IPS-20b (cell line): ENCODE measurements around the gene PINK1.
A peak's percentile ranks its signal among the peaks of the same experiment; 100 is the strongest.

Experiments used
- H3K27ac ChIP-seq: one replicate; pipeline ENCODE4 v1.5.1; 2013; ENCODE audit warnings: low read length
- H3K27me3 ChIP-seq: 2 replicates; pipeline ENCODE4 v1.6.1; 2013; ENCODE audit warnings: mild to moderate bottlenecking, low read length, inconsistent platforms; ENCODE audit not compliant: insufficient read depth
- H3K36me3 ChIP-seq: 2 replicates; pipeline ENCODE4 v1.6.1; 2013; ENCODE audit warnings: low read depth, mild to moderate bottlenecking, inconsistent platforms, low read length, moderate library complexity; ENCODE audit not compliant: insufficient read depth
- H3K4me1 ChIP-seq: 2 replicates; pipeline ENCODE4 v1.6.1; 2013; ENCODE audit warnings: mild to moderate bottlenecking, control low read depth, inconsistent platforms, low read length, moderate library complexity; ENCODE audit not compliant: insufficient read depth
- H3K4me3 ChIP-seq: 2 replicates; pipeline ENCODE4 v1.5.1; 2013; ENCODE audit warnings: mild to moderate bottlenecking, low read length, inconsistent platforms
- H3K9ac ChIP-seq: 2 replicates; pipeline ENCODE4 v1.6.1; 2013; ENCODE audit warnings: low read depth, mild to moderate bottlenecking, inconsistent platforms, low read length, moderate library complexity
- H3K9me3 ChIP-seq: 2 replicates; pipeline ENCODE4 v1.6.1; 2013; ENCODE audit warnings: mild to moderate bottlenecking, low read depth, low read length, inconsistent platforms; ENCODE audit not compliant: insufficient read depth

The PINK1 gene

GRCh38 chr1:20633190-20634064 is at the start of gene PINK1:
Gene PINK1, plus strand, starts transcription at chr1:20633458. Its CDS starts 91 bp downstream, at chr1:20633549.
- H3K27me3 ChIP-seq: 0 out of 2 replicates have a peak, but pooled peaks cover 4% of the 10 kb centered on the region
- H3K9me3 ChIP-seq: no peaks in the 10 kb centered on the region; the same call in 1 of the 2 replicates
- peaks cover 3% of the 10 kb centered on the region for H3K4me1 ChIP-seq
- H3K4me3 ChIP-seq: peak within 1 kb of the TSS; percentile 86
- peaks cover 7% of the 10 kb centered on the region; the same call in 1 of the 2 replicates for H3K36me3 ChIP-seq
- H3K27ac ChIP-seq: peak within 1 kb of the TSS; percentile 23
- peak within 1 kb of the TSS; percentile 81; the same call in 1 of the 2 replicates for H3K9ac ChIP-seq

- peaks cover 8% of the 10 kb centered on the region for H3K4me1 ChIP-seq
- no peak overlapping the region for H3K27ac ChIP-seq
- no peaks in the 10 kb centered on the region for H3K9me3 ChIP-seq
- H3K4me3 ChIP-seq: no peak overlapping the region
- no peaks in the 10 kb centered on the region for H3K36me3 ChIP-seq
- H3K27me3 ChIP-seq: 0 out of 2 replicates have a peak, but pooled peaks cover under 1% of the 10 kb centered on the region
- H3K9ac ChIP-seq: no peak overlapping the region
Measured at GRCh38 chr1:20584890-20585289, 48.4 kb upstream of the PINK1 start.

DNA sequence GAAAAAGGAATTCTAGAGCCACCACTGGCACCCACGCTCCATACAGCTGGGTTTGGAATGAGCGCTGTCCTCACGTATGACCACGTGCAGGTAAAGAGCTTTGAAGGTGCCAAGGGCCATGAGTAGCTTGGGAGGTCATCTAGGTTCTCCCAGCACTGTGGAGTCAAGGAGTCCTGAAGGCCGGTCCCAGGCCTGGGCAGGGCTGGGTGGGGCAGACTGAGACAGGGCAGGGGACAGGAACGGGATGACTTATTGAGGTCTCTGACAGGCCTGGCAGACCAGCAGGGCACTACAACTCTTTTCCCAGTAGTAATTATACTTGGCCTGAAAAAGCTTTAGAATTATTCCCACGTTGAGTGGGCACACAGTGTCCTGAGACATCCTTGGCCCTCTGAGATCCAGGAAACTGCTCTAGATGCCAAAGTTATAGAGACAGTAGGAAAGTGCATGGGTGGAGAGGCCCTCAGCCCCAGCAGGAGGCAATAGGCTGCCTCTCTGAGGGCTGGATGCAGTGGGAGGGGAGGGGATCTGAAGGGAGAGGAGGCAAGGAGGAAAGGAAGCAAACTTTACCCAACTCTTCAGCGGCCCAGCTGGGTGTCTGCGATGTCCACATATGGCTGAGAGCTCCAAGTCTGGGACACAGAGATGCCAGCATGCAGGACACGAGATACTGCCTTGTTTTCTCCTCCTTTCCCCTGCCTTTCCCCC is 46.2 kb upstream of the PINK1 start:
- 0 out of 2 replicates have a peak, but pooled peaks cover 9% of the 10 kb centered on the region for H3K27me3 ChIP-seq
- no peaks in the 10 kb centered on the region for H3K36me3 ChIP-seq
- no peak overlapping the region for H3K9ac ChIP-seq
- H3K27ac ChIP-seq: no peak overlapping the region
- H3K4me3 ChIP-seq: no peak overlapping the region
- no peaks in the 10 kb centered on the region for H3K9me3 ChIP-seq
- H3K4me1 ChIP-seq: peaks cover 14% of the 10 kb centered on the region

- Histone ChIP-seq H3K36me3 (no peaks in the 10 kb centered on the region), H3K9ac (no peak overlapping the region), H3K27ac (no peak overlapping the region)
Measured at GRCh38 chr1:20587661-20588053, 45.6 kb upstream of the PINK1 start.

DNA sequence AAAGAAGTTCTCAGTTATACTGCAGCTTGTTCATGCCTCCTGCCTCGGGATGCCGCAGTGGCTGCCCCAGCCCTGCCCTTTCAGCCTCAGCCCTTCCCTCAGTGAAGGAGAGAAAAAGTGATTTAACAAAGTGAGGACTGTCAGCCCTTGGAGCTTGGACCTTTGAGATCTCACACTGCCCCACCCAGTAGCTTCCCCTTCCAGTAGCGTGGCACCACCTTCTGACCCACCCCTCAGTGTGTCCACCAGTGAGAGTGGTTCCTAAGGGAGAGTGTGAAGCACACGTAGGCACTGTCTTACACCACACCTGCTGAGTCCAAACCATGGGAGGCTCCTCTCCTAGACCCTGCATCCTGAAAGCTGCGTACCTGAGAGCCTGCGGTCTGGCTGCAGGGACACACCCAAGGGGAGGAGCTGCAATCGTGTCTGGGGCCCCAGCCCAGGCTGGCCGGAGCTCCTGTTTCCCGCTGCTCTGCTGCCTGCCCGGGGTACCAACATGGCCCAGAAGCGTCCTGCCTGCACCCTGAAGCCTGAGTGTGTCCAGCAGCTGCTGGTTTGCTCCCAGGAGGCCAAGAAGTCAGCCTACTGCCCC is 44.5 kb upstream of the PINK1 start, which contains the start of gene CDA:
Gene CDA, plus strand, starts transcription at position 464 of the 592 bp plus-strand sequence. Its CDS starts 33 bp downstream, at position 497.
- H3K4me3 ChIP-seq: peak within 1 kb of the TSS; percentile 32

More at GRCh38 chr1:20587661-20588053, 45.6 kb upstream of the PINK1 start:
- Histone ChIP-seq H3K9me3 (no peaks in the 10 kb centered on the region), H3K4me3 (no peak overlapping the region), H3K4me1 (peaks cover 14% of the 10 kb centered on the region), H3K27me3 (0 out of 2 replicates have a peak, but pooled peaks cover 9% of the 10 kb centered on the region)

DNA sequence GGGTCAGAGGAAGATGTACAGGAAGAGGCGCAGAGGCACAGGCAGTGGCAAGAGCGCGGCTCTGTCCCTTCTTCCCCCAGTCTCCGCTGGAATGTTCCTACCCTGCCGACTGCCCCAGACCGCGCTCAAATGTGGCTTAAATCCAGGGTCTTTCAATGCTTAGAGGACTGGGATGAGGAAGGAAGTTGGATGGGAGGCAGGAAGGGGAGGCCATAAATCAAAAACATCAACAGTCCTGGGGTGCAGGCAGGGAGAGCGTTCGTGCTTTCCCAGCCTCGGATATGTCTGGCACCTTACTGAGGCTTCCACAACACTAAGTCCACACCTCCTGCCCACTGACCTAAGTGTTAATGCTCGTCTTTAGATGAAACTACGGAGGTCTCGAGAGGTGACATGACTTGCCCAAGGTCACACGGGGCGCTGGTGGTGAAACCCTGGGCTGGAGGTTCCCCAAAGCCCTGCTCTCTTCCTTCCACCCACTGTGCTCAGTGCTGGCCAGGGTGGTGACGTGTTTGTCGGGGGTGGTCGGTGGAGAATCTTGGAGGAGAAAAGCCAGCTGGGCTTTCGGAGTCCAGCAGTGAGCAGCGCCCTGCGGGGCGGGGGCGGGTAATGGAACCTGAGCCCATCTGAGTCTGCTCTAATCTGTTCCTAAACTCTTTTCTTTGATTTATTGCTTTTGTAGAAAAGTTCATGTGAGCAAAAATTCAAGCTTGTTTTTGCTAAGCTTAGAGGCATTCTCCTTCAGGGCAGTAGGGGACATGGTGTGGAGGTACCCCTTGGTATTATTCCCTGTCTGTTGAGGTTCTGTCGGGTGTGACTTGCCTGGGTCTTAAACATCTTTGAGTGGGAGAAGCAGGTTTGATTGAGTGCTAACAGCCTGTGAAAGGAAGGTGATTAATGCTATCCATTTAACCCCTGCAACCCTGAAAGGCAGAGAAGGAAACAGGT is 43.7 kb upstream of the PINK1 start:
- Histone ChIP-seq H3K36me3 (no peaks in the 10 kb centered on the region), H3K27me3 (0 out of 2 replicates have a peak, but pooled peaks cover 9% of the 10 kb centered on the region), H3K4me1 (peaks cover 14% of the 10 kb centered on the region), H3K4me3 (peak overlapping the region; percentile 32), H3K27ac (no peak overlapping the region), H3K9me3 (no peaks in the 10 kb centered on the region), H3K9ac (no peak overlapping the region; the same call in 1 of the 2 replicates)

More for the DNA sequence above, 44.5 kb upstream of the PINK1 start, which contains the start of gene CDA:
- Histone ChIP-seq H3K27me3 (0 out of 2 replicates have a peak, but pooled peaks cover 9% of the 10 kb centered on the region), H3K4me1 (peaks cover 14% of the 10 kb centered on the region), H3K9me3 (no peaks in the 10 kb centered on the region), H3K27ac (no peak within 1 kb of the TSS), H3K36me3 (no peaks in the 10 kb centered on the region), H3K9ac (no peak within 1 kb of the TSS)

- Histone ChIP-seq H3K4me1 (peaks cover 14% of the 10 kb centered on the region), H3K9me3 (no peaks in the 10 kb centered on the region), H3K9ac (no peak overlapping the region; the same call in 1 of the 2 replicates), H3K4me3 (peak overlapping the region; percentile 32; the same call in 1 of the 2 replicates), H3K27ac (no peak overlapping the region), H3K27me3 (0 out of 2 replicates have a peak, but pooled peaks cover 9% of the 10 kb centered on the region), H3K36me3 (no peaks in the 10 kb centered on the region)
Measured at GRCh38 chr1:20590306-20590777, 42.9 kb upstream of the PINK1 start.

- no peak overlapping the region for H3K4me3 ChIP-seq
- 0 out of 2 replicates have a peak, but pooled peaks cover 9% of the 10 kb centered on the region for H3K27me3 ChIP-seq
- no peaks in the 10 kb centered on the region for H3K36me3 ChIP-seq
- no peak overlapping the region for H3K9ac ChIP-seq
- H3K9me3 ChIP-seq: no peaks in the 10 kb centered on the region
- H3K27ac ChIP-seq: no peak overlapping the region
- H3K4me1 ChIP-seq: peaks cover 14% of the 10 kb centered on the region
Measured at GRCh38 chr1:20593756-20594155, 39.5 kb upstream of the PINK1 start.

DNA sequence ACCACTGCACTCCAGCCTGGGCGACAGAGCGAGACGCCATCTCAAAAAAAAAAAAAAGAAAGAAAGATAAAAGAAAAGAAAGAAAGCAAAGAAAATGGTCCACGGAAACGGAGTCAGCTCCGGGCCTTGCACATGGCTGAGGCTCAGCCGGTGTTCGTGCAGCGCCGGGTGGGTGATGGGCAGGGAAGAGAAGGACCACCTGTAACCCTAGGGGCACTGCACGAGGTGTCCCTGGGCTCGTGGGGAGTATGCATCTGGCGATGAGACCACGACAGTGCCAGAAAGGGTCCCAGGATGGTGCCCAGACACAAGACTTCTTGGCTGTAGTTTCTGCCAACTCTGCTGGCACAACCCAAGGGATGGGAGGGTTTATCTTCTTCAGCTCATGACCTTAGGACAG is 38.5 kb upstream of the PINK1 start:
- H3K4me1 ChIP-seq: peaks cover 8% of the 10 kb centered on the region
- H3K27ac ChIP-seq: no peak overlapping the region
- no peaks in the 10 kb centered on the region for H3K9me3 ChIP-seq
- no peaks in the 10 kb centered on the region for H3K36me3 ChIP-seq
- no peak overlapping the region for H3K4me3 ChIP-seq
- H3K27me3 ChIP-seq: 0 out of 2 replicates have a peak, but pooled peaks cover 9% of the 10 kb centered on the region
- H3K9ac ChIP-seq: no peak overlapping the region

GRCh38 chr1:20596106-20596505 is 37.2 kb upstream of the PINK1 start:
- Histone ChIP-seq H3K27me3 (no peaks in the 10 kb centered on the region), H3K4me3 (no peak overlapping the region), H3K27ac (no peak overlapping the region), H3K36me3 (no peaks in the 10 kb centered on the region), H3K4me1 (no peaks in the 10 kb centered on the region), H3K9ac (no peak overlapping the region), H3K9me3 (no peaks in the 10 kb centered on the region)
